ENCODE measurements around the gene CWC25. TPM values are rescaled to one million over a fixed set of nuclear protein-coding genes. Genes with fewer than 3 reads are reported as not detected.
"Not testable (repeated sequence)": the region's sequence is repeated elsewhere in the genome, so short reads cannot be mapped to it uniquely, and the experiment has no call there.

CWC25 gene
- total and polyA plus RNA-seq, 2 of the 13 experiments (the other 11 are each of a cell fraction or from before 2014, with no cell fraction given): 15.6 to 22.7 TPM

GRCh38 chr17:38791162-38791561, 34.0 kb downstream of the CWC25 start (continued):
- no peak for TF ChIP-seq DBP (CRISPR knock-in tag; IDR thresholded peaks at IDR 0.05; ENCODE audit: not compliant biosample characterization)

GRCh38 chr17:38790148-38790707, 34.9 kb downstream of the CWC25 start:
- H3K4me3 ChIP-seq (replicated peaks in 1 of 3; ENCODE audit: insufficient read depth in 1 of 3, low read depth in 2 of 3, low read length in 3 of 3); H3K9me3 ChIP-seq (ENCODE audit: low read length); intact Hi-C loops (cut with micrococcal nuclease; ENCODE audit: unreplicated experiment); BruUV-seq (replicated peaks); H3K27me3 ChIP-seq (ENCODE audit: control insufficient read depth in 1 of 2, insufficient read depth in 2 of 2, low read length in 2 of 2); H3K4me1 ChIP-seq (ENCODE audit: insufficient read depth, low read length); DNase-seq (ENCODE audit: low spot score); H2AFZ ChIP-seq (ENCODE audit: low read length); H3K9ac ChIP-seq (ENCODE audit: insufficient read depth, low read depth, low read length); H3K27ac ChIP-seq (ENCODE audit: extremely low read length, insufficient read depth, low read length); ATAC-seq; CTCF ChIA-PET (ENCODE audit: low intra/inter-chr PET ratio, low total read pairs); H3K4me2 ChIP-seq (ENCODE audit: low read depth, low read length); in situ Hi-C loops (cut with HindIII; ENCODE audit: extremely low pct_ligation_motif_present, low pct_unique_long_range_greater_than_20kb); H4K20me1 ChIP-seq (ENCODE audit: insufficient read depth, low read length); POLR2A ChIA-PET; FAIRE-seq: not testable (repeated sequence)
- H3K36me3 ChIP-seq (replicated peaks in 1 of 2; ENCODE audit: control insufficient read depth in 1 of 2, insufficient read depth in 2 of 2, low read length in 2 of 2): peaks cover 9 to 24% of the 10 kb centered on the region in 2 experiments
- peaks cover 21% of the 10 kb centered on the region for H3K79me2 ChIP-seq (ENCODE audit: insufficient read depth, low read length)
- WGBS (ENCODE audit: low lambda C conversion rate): over 99% methylated on average over 13 of the region's 13 CpGs
- peak; percentile 65; the same call in 1 of the 2 replicates for TF ChIP-seq ZNF121 (CRISPR knock-in tag; IDR thresholded peaks at IDR 0.05)

- Histone ChIP-seq H3K27ac (ENCODE audit: extremely low read length, insufficient read depth, low read length) (no peak overlapping the region), H3K79me2 (ENCODE audit: insufficient read depth, low read length) (peaks cover 13% of the 10 kb centered on the region), H3K9ac (ENCODE audit: insufficient read depth, low read depth, low read length) (no peak overlapping the region), H3K4me2 (ENCODE audit: low read depth, low read length) (no peak overlapping the region), H3K4me3 (replicated peaks in 1 of 3; ENCODE audit: insufficient read depth in 1 of 3, low read depth in 2 of 3, low read length in 3 of 3) (no peak overlapping the region), H2AFZ (ENCODE audit: low read length) (no peak overlapping the region), H3K4me1 (ENCODE audit: insufficient read depth, low read length) (no peaks in the 10 kb centered on the region), H3K36me3 (replicated peaks in 1 of 2; ENCODE audit: control insufficient read depth in 1 of 2, insufficient read depth in 2 of 2, low read length in 2 of 2) (peaks cover 12 to 33% of the 10 kb centered on the region in 2 experiments), H3K27me3 (ENCODE audit: control insufficient read depth in 1 of 2, insufficient read depth in 2 of 2, low read length in 2 of 2) (no peaks in the 10 kb centered on the region), H4K20me1 (ENCODE audit: insufficient read depth, low read length) (no peaks in the 10 kb centered on the region), H3K9me3 (ENCODE audit: low read length) (no peaks in the 10 kb centered on the region)
- BruUV-seq (replicated peaks): TSS peak; percentile 15
- ChIA-PET POLR2A (interaction anchor here (0.6 to 1.2 kb wide), 2 partner anchors 8 to 38 kb away, joined by 3 read pairs; no protein-coding TSS in a partner anchor), CTCF (ENCODE audit: low intra/inter-chr PET ratio, low total read pairs) (no interaction called here)
- 75% methylated on average over 1 of the region's 1 CpG for WGBS (ENCODE audit: low lambda C conversion rate)
- in situ Hi-C loops (cut with HindIII; ENCODE audit: extremely low pct_ligation_motif_present, low pct_unique_long_range_greater_than_20kb) (no loop called here), intact Hi-C loops (cut with micrococcal nuclease; ENCODE audit: unreplicated experiment) (no loop called here)
- FAIRE-seq: no peak
- no peak for DNase-seq (ENCODE audit: low spot score)
- ATAC-seq: 0 out of 3 replicates have a peak, but pooled peaks have one; percentile 13
- TF ChIP-seq LCORL (IDR thresholded peaks at IDR 0.05): no peak
- no peak for TF ChIP-seq LCORL (CRISPR knock-in tag; IDR thresholded peaks at IDR 0.05)
- TF ChIP-seq POLR2G (IDR thresholded peaks at IDR 0.05; ENCODE audit: low read depth, low read length): peak; percentile 36; the same call in 1 of the 2 replicates
These were observed 35.9 kb downstream of the CWC25 start for GRCh38 chr17:38789185-38789584.

GRCh38 chr17:38787999-38788398, 37.1 kb downstream of the CWC25 start:
- H3K9me3 ChIP-seq (ENCODE audit: low read length); H3K4me3 ChIP-seq (replicated peaks in 1 of 3; ENCODE audit: insufficient read depth in 1 of 3, low read depth in 2 of 3, low read length in 3 of 3); DNase-seq (ENCODE audit: low spot score); H3K4me2 ChIP-seq (ENCODE audit: low read depth, low read length); in situ Hi-C loops (cut with HindIII; ENCODE audit: extremely low pct_ligation_motif_present, low pct_unique_long_range_greater_than_20kb); H3K27me3 ChIP-seq (ENCODE audit: control insufficient read depth in 1 of 2, insufficient read depth in 2 of 2, low read length in 2 of 2); H3K4me1 ChIP-seq (ENCODE audit: insufficient read depth, low read length); H3K9ac ChIP-seq (ENCODE audit: insufficient read depth, low read depth, low read length); FAIRE-seq; ATAC-seq; H2AFZ ChIP-seq (ENCODE audit: low read length); H3K79me2 ChIP-seq (ENCODE audit: insufficient read depth, low read length); intact Hi-C loops (cut with micrococcal nuclease; ENCODE audit: unreplicated experiment); CTCF ChIA-PET (ENCODE audit: low intra/inter-chr PET ratio, low total read pairs); H4K20me1 ChIP-seq (ENCODE audit: insufficient read depth, low read length); H3K27ac ChIP-seq (ENCODE audit: extremely low read length, insufficient read depth, low read length); BruUV-seq (replicated peaks): not testable (repeated sequence)
- H3K36me3 ChIP-seq (replicated peaks in 1 of 2; ENCODE audit: control insufficient read depth in 1 of 2, insufficient read depth in 2 of 2, low read length in 2 of 2): peaks cover 17 to 37% of the 10 kb centered on the region in 2 experiments
- POLR2A ChIA-PET: interaction anchor here (0.8 kb wide), 1 partner anchor 38 kb away, joined by 3 read pairs; no protein-coding TSS in a partner anchor
- 98% methylated on average over 4 of the region's 4 CpGs for WGBS (ENCODE audit: low lambda C conversion rate)

Data from HepG2 (cell line).